HAP-1 (cell line): Measurements from ENCODE around the gene PTPMT1.

ENCODE experiments used
- DNase-seq, 2 experiments: peaks; one replicate each; pipeline ENCODE4 v3.0.0-alpha.2; 2016 to 2020; ENCODE audit warnings: low spot score in 2 of 2
- H3K27me3 ChIP-seq: fragments of 250-450 bp; sonication (Bioruptor Pico); 2 replicates; pipeline ENCODE4 v1.5.1; 2020; ENCODE audit warnings: low read depth, mild to moderate bottlenecking, moderate library complexity
- H3K36me3 ChIP-seq: fragments of 250-450 bp; sonication (Bioruptor Pico); replicated peaks from 2 replicates; pipeline ENCODE4 v1.5.1; 2020; ENCODE audit warnings: mild to moderate bottlenecking
- H3K4me1 ChIP-seq: fragments of 250-450 bp; sonication (Bioruptor Pico); 2 replicates; pipeline ENCODE4 v1.5.1; 2020; ENCODE audit warnings: mild to moderate bottlenecking
- H3K4me3 ChIP-seq: fragments of 250-450 bp; sonication (Bioruptor Pico); 2 replicates; pipeline ENCODE4 v1.5.1; 2020; ENCODE audit warnings: mild to moderate bottlenecking, moderate library complexity
- H3K9me3 ChIP-seq: fragments of 250-450 bp; sonication (Bioruptor Pico); 2 replicates; pipeline ENCODE4 v1.5.1; 2020; ENCODE audit warnings: mild to moderate bottlenecking, moderate library complexity
- in situ Hi-C: fragments of 300-500 bp; cut with MboI; formaldehyde crosslinking; loops from 3 replicates; pipeline ENCODE4 v1.14.3; 2020; ENCODE audit warnings: low sequenced_read_pairs, inconsistent platforms, mixed read lengths

PTPMT1 gene

GRCh38 chr11:47620836-47621378 is 55.5 kb downstream of the PTPMT1 start:
- Histone ChIP-seq H3K27me3 (no peaks in the 10 kb centered on the region), H3K4me3 (no peak overlapping the region), H3K36me3 (peaks cover 73% of the 10 kb centered on the region), H3K9me3 (no peaks in the 10 kb centered on the region), H3K4me1 (no peaks in the 10 kb centered on the region)
- no peak for DNase-seq
- in situ Hi-C loops: no loop called here
